NOMO-1 treated with DMSO at 0.1 percent for 48 hours (cell line): ENCODE measurements around the gene SAMD4B.

Experiments used
- DNase-seq: peaks from one replicate; lab custom pipeline; 2025; ENCODE audit not compliant: unreplicated experiment; lab: John Stamatoyannopoulos, UW

SAMD4B gene

GRCh38 chr19:39407410-39407659, 65.1 kb downstream of the SAMD4B start:
- DNase-seq = no peak

DNA sequence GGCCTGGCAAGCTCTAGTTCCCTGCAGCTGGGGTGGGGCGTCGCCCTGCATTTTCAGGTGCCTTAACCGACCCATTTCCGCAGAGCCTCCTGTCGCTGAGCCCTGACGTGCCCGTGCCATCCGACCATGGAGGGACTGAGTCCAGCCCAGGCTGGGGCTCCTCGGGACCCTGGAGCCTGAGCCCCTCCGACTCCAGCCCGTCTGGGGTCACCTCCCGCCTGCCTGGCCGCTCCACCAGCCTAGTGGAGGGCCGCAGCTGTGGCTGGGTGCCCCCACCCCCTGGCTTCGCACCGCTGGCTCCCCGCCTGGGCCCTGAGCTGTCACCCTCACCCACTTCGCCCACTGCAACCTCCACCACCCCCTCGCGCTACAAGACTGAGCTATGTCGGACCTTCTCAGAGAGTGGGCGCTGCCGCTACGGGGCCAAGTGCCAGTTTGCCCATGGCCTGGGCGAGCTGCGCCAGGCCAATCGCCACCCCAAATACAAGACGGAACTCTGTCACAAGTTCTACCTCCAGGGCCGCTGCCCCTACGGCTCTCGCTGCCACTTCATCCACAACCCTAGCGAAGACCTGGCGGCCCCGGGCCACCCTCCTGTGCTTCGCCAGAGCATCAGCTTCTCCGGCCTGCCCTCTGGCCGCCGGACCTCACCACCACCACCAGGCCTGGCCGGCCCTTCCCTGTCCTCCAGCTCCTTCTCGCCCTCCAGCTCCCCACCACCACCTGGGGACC, 65.6 kb downstream of the SAMD4B start:
- no peak for DNase-seq

DNA sequence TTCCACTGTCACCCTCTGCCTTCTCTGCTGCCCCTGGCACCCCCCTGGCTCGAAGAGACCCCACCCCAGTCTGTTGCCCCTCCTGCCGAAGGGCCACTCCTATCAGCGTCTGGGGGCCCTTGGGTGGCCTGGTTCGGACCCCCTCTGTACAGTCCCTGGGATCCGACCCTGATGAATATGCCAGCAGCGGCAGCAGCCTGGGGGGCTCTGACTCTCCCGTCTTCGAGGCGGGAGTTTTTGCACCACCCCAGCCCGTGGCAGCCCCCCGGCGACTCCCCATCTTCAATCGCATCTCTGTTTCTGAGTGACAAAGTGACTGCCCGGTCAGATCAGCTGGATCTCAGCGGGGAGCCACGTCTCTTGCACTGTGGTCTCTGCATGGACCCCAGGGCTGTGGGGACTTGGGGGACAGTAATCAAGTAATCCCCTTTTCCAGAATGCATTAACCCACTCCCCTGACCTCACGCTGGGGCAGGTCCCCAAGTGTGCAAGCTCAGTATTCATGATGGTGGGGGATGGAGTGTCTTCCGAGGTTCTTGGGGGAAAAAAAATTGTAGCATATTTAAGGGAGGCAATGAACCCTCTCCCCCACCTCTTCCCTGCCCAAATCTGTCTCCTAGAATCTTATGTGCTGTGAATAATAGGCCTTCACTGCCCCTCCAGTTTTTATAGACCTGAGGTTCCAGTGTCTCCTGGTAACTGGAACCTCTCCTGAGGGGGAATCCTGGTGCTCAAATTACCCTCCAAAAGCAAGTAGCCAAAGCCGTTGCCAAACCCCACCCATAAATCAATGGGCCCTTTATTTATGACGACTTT, 66.4 kb downstream of the SAMD4B start:
- peak; percentile 14 for DNase-seq

- DNase-seq = peak; percentile 50
Measured at GRCh38 chr19:39409208-39410016, 67.2 kb downstream of the SAMD4B start.

DNA sequence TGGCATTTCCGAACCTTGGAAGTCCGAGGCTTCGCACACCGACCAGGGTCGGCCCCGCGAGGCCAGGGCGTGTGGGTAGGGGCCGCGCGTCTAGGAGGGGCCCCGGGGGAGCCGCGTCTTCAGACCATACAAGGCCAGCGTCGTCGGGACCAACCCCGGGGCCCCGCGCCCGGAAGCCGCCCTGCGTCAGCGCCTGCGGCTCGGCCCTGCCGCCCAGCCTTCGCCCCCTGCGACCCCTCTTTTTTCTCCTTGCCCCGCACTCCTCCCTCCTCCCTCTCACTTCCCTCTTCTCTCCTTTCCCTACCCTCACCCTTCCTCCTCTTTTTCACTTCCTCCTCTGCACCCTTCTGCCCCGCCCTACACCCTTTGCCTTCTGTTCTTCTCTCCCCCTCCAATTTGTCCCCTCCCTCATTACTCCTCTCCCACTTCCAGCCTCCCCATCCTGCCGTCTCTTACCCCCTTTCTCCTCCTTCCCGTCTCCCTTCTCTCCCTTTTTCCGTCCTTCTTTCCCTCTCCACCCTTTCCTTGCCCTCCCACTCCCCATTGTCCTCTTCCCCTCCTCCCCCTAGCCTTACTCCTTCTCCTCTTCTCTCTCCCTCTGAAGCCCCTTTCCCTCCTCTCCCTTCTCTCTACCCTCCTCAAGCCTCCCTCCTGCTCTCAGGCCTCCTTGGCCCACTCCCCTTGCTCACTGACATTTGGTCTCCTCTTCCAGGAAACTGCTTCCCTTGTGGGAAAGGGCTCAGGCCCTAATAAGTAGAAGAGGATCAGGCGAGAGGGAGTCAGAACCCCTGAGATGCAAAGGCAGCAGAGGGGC, 68.0 kb downstream of the SAMD4B start:
- peak; percentile 91 for DNase-seq

- DNase-seq = no peak
Measured at GRCh38 chr19:39410831-39411080, 68.5 kb downstream of the SAMD4B start.

DNA sequence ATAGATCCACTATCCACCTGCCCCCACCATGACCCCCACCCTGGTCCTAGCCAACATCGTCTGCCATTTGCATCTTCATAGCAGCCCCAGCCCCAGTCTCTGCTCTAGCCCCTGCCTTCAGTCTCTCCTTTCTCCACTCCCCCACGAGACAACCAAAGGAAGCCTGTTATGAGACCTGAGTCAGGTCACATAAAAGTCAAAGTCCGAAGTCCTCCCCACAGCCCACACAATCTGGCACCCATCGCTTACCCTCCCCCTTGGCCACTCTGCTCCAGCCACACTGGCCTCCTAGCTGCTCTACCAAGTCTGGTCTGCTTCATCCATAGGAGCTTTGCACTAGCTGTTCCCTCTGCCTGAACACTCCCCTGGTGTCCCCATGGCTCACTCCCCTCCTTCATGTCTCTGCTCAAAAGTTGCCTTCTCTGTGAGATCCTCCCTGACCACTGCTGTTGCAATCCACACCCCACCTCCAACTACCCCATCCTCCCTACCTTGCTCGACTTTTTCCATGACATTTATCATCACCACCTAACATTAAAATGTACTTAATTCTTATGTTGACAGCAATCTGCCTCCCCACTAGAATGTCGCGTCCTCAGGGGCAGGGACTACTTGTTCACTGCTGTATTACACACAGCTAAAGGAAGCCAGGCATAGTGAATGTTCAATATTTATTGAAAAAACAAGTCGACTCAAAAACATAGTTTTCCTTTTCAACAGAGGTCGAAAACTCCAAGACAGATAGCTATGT, 69.0 kb downstream of the SAMD4B start:
- DNase-seq = peak; percentile 52

- DNase-seq = peak; percentile 88
Measured at GRCh38 chr19:39411832-39412099, 69.5 kb downstream of the SAMD4B start.

DNA sequence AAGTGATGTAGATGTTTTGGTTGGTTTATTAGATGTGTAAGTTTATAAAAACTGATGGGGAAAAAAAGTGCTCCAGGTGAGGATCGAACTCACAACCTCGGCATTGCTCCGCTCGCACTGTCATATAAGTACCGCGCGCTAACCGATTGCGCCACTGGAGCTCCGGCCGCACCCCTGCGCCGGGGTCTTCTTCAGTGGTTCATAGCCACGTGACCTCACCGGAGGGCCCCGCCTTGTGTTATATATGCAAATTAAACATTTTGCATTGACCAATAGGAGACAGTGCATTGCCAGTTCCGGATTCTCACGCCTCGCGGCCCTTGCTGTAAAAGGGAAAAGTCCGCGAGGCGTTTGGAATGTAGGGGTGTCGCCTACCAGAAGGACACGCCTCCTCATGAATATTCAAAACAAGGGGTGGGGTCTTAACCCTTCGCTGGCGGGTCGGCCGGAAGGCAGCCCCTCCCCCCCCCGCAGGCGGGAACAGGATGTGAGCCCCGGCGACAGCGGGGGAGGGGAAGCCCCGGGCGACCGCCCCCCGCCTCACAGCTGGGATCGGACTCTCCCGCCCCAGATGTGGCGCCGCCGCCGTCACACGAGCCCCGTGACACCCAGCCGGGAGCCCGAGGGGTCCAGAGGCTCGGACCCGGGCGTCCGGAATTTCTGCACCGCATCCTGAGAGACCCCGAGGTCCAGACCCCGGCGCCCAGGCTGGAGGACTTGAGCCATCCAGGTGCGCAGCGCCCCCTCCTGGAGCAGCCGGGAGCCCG, 70.1 kb downstream of the SAMD4B start, which contains the start of gene PLEKHG2:
PLEKHG2 (plus strand) TSS at position 570 of the 767 bp plus-strand sequence. CDS start 1,418 bp downstream, outside the sequence.
- peak; percentile 99 for DNase-seq

DNA sequence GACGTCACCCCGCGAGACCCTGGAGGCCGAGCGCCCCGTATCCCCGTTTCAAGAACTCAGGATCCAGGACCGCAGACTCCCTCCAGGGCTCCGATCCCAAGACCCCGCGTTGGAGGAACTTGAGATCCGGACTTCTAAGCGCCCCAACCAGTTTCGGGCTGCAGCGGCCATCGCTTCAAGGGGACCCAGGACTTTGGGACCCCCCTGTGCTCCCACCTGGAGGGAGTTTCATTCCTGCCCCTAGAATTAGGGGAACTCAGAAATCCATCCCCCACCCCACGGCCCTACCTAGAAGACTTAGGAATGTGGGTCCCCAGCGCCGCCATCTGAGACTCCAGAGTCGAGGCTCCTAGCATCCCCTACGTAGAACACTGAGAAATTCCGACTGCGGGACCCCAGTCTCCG, 70.6 kb downstream of the SAMD4B start:
- no peak for DNase-seq

DNA sequence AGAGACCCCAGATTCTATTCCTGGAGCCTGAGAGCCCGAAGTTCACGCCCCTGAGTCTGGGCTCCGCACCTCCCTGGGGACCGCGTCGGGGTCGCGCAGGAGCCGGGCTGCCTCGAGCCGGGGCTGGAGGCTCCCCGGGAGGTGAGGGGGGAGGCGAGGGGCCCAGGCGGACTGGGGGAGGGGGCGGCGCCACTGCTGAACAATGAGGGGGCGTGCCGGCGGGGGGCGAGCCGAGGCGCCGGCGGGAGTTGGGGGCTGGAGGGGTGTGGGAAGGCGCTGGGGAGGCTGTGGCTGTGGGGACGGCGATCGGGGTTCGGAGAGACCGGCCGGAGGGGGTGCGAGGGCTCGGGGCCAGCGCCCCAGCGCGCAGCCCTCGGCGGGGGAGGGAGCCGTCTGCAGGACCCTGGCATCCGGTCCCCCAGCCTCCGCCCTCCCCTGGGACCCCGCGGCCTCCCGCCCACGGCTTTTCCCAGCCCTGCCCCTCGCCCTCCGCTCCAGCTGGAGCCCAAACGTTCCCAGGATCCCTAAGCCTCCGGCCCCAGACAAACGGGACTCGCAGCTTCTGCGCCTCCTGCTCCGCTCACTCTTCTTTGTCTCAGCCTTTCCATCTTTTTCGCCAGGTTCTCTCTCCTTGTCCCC, 71.2 kb downstream of the SAMD4B start:
- DNase-seq = no peak

DNA sequence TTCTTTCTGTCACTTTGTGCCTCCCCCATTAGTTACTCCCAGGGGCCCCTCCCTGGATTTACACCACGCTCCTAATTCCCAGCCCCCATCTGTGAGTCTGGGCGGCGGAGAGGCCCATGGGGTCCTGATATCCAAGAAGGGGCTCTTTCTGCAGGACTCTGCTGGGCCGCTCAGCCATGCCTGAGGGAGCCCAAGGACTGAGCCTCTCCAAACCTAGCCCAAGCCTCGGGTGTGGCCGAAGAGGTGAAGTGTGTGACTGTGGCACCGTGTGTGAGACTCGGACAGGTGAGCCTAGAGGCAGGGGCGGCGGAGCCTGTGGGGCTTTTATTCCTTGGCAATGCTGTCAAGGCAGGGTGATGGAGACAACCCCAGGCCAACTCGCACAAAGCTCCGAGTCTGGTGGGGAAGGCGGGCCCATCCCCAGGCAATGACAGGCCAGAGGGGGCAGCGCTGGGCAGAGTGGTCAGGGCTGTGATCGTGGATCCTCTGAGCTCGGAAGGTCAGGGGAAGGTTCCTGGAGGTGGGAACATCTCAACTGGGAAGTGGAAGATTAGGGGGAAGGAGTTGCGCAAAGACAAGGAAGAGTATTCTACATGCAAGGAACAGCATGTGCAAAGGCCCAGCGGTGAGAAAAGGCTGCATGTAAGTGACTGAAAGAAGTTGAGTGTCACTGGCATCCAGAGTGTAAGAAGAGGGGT, 71.8 kb downstream of the SAMD4B start:
- DNase-seq = no peak

- no peak for DNase-seq
Measured at GRCh38 chr19:39415111-39416046, 73.2 kb downstream of the SAMD4B start.

GRCh38 chr19:39416152-39417120, 74.2 kb downstream of the SAMD4B start:
- no peak for DNase-seq

DNA sequence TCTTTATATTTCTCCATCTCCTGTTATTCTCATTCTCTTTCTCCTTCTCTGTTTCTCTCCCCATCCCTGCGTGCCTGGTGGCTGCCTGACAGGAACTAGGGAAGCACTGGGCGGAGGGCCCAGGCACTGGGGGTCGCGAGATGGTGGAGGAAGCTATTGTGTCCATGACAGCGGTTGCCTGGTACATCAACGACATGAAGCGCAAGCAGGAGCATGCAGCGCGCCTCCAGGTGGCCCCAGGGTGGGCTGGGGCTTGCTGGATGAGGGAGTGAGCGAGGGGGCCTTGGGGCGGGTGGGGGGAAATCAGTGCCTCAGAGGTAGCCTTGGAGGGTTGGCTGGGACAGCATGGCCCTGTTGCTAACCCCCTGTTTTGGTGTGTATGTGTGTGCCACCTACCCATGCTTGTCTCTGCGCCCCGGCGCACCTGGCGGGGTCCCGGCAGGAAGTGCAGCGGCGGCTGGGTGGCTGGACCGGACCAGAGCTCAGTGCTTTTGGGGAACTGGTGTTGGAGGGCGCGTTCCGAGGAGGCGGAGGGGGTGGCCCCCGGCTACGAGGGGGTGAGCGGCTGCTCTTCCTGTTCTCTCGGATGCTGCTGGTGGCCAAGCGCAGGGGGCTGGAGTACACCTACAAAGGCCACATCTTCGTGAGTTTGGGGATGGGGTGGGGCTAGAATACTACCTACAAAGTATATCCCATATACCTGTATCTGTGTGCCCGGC, 75.4 kb downstream of the SAMD4B start:
- DNase-seq = no peak

DNA sequence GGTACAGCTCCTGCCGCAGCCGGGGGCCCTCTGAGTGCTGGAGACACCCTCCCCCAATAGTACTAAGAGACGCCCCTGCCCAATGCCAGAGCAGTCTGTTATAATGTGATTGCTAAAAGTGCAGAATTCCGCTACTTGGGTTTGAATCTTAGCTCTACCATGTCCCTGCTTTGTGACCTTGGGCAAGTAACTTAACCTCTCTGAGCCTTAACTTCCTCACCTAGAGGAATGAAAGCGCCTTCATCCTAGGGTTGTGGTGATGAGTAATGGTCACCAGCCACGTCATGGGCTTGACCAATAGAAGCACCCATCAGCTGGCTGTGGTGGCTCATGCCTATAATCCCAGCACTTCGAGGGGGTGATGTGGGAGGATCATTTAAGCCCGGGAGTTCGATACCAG, 76.8 kb downstream of the SAMD4B start:
- no peak for DNase-seq
